ENCODE measurements around the gene GAL3ST1.

- TF ChIP-seq CTCF (IDR thresholded peaks at IDR 0.05 in 2 of 3, conservative IDR thresholded peaks at IDR 0.05 in 1 of 3; ENCODE audit: control insufficient read depth in 2 of 3, extremely low read depth in 1 of 3, insufficient read depth in 1 of 3, low read depth in 3 of 3, low read length in 3 of 3) (no peak), POLR2AphosphoS5 (IDR thresholded peaks at IDR 0.05; ENCODE audit: low read length) (no peak), CREM (IDR thresholded peaks at IDR 0.05; ENCODE audit: low read depth) (no peak), SIN3A (IDR thresholded peaks at IDR 0.05; ENCODE audit: low read depth, low read length) (no peak), ZSCAN29 (IDR thresholded peaks at IDR 0.05) (no peak)
Measured at GRCh38 chr22:30537083-30537731, 37.3 kb downstream of the GAL3ST1 start.

Data from GM12878 (cell line).